Activated naive CD4-positive, alpha-beta T cell treated with anti-CD3 and anti-CD28 coated beads, Interleukin-2, amount 50 U/mL, for 16 hours (primary cell): ENCODE results near the gene RAB3C.

ENCODE experiments used
- DNase-seq: peaks from one replicate; pipeline ENCODE4 v3.0.0-alpha.2; 2020

The RAB3C gene

DNA sequence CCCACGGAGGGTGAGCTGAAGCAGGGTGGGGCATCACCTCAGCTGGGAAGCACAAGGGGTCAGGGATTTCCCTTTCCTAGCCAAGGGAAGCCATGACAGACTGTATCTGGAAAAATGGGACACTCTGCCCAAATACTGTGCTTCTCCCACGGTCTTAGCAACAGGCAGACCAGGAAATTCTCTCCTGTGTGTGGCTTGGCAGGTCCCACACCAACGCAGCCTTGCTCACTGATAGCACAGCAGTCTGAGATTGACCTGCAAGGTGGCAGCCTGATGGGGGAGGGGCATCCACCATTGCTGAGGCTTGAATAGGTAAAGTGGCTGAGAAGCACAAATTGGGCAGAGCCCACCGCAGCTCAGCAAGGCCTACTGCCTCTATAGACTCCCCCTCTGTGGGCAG is 23.2 kb downstream of the RAB3C start:
- no peak for DNase-seq

DNA sequence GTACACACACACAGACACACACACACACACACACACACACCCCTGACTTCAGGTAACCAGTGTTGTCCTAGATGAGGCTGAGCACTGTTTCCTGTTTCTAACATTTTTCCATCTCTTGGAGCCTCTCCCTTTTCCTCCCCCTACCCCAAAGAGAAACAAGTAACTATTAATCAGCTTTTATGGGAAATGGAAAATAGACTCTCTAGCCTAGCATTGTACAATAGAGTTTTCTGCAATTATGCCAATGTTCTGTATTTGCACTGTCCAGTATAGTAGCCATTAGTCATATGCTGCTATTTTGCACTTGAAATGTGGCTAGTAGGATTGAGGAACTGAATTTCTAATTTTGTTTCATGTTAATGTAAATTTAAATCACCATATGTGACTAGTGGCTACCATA is 33.1 kb downstream of the RAB3C start:
- DNase-seq: no peak

DNA sequence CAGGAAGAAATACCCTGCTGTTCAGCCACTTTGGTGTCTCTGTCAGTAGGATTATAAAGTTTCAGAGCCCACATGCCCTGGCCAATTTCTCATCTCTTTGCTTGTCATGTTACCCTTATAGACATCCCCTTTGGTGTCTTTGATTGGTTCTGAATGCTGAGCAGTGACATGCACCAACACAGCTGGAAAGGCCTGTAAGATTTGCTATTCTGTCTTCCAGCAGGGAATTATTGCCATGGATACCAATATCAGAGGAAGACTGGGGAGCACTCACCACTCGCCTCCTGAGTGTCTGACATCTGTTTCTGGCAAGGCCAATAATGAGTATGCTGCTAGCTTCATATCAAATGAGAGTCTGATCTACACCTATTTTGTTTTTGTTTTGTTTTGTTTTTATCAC is 34.4 kb downstream of the RAB3C start:
- no peak for DNase-seq

DNA sequence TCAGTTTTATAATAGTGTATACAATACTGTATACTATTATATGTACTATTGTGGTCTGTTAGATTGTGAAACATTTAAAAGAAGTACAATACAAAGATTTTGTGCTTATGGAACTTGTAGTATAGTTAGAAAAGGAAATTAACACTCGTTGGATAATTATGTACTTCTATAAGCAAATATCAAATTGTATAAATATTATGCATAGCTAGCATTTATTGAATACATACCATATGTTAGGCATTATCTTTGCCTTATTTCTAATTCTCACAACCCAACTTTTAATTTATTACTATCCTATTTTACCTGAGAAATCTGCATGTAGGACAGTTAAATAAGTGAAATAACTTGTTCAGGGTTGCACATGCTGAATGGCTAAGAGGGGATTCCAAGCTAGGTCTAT is 37.5 kb downstream of the RAB3C start:
- no peak for DNase-seq

DNA sequence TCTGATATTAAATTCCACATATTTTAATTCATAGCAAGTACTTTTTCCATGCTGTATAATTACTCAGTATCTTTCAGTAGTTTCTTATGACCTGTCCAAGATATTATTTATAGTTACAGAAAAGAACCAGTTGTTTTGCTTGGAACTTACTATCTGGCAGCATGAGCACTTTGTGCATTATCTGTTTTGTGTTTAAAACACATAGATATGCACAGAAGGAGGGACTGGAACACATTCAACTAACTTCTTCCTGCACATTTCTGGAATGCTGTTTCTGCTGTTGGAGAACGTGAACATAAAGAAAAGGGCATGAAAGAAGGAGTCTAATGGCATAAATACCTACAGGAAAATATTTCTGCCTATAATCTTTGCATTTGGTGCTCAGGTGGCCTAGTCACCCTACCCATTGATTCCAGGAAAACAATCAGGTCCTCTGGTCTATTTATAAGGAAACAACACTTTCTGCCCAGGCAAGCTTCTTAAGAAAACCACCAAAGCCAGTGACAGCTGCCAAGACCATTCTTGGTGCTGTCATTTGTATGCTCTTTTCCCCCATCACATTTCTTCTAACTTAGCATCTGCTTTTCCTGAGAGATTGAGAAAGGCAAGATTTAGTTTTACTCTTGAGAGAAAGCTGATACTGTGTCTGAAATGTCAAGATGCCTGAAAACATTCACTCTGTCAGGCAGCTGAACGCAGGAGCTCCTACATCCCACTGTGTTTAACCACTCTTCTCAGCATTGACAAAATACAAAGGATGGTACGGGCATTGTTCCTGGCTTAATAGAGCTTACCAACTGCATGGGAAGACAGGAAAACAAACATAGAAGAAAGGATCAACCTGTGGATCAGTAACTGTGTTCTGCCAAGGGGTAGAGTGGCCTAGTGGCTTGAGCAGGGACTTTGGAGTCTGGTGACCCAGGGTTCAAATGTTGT is 40.3 kb downstream of the RAB3C start:
- no peak for DNase-seq

DNA sequence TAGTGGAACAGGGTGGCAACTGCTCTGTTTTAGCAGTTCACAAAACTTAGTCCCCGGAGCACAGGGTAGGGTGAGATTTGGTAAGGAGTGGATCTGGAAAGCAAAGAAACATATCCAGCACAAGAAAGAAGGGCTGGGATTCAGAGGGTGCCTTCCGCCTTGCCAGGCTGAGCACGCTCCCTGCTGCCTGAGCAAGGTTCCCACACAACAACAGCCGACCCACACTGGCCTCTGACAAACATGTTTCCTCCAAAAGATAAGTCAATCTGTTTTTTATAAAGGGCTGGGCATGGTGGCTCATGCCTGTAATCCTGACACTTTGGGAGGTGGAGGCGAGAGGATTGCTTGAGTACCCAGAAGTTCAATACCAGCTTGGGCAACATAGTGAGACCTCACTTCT is 45.8 kb downstream of the RAB3C start:
- DNase-seq: no peak

DNA sequence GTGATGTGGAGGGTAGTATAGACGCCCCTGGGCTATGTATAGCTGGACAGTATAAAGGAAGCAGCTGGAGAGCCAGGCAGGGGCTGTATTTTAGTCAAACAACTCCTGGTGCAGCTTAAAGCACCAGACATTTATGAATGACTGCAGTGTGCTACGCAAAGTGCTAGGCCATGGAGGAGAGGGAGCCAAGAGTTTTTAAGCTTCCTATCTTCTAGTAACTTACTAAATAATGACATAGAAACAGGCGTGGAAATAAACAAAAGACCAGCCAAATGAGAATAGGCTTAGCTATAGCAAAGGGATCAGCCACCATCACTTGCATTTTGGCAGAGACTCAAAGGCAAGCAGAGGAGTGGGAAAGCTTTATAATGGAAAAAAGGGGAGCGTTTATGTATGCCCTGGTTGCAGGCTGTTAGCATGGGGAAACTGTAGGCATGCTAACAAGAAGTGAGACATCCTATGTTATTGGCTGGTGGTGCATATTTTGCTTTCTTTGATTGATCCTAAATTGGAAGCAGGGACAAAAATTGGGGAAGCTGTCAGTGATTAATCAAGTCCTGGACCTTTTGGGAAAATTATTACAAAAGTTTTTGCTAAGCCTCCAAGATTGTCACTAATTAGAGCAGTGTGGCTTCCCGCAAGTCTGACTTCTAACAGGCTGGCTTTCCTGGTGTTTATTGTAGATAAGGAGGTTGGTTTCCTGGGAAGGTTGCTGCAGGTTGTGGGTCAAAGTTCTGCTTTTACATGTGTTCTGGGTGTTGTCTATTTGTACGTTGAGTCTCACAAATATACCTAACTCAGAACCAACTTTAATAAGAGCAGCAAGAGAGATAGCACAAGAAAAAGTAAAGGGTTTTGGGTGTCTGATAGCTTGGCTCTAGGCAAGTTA is 46.6 kb downstream of the RAB3C start:
- DNase-seq: no peak

DNA sequence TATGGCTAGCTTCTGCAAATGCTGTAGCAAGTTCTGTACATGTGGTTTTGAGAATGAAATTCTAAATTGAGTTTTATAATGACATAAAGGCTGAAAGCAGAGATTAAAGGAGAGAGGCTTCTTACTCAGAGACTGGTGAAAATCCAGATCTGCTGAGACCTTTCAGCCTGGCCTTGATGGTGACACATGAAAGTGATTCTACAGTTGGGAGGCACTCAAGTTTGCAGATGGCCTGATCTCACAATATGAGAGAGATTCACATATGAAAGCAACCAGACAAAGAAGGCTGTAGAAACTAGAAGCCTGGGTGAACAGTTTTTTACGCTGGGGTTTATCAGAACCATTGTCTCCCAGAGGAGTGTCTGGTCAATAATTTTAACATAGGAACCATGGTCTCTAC is 49.0 kb downstream of the RAB3C start:
- DNase-seq: no peak

DNA sequence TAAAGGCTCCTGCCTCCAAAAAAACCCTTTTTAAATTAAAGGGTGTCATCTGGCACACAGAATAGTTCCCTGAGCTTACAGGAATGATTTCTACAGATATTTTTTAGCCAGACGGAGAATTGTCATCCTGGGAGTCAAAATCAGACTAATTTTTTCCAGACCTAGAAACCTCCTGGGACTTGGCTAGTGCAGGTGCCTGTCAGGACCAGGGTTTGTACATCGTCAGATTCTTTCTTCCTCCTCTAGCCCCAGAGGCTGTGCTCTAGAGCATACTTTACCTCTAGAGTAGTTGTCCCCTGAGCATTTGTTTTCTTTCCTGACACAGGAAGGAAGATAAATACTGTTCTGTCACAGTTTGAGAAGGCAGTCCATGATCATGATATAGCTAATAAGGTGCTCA is 52.5 kb downstream of the RAB3C start:
- DNase-seq: no peak

DNA sequence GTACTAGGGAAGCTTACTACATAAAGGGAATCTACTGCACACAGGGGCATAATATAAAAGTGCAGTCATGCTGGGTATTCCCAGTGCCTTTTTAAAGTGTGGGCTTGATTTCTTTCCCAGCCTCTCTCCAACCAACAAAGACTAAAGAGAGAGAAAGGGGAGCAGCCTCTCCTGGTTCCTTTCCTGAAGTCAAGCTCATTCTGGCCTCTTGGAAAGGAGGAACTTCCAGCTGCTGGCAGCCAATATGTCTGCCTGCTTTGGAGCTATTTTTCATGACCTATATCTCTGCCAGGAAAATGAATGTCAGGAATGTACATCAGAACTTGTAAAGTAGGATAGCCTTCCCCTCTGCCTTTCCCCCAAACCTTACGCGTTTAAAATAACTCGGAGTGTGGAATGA is 57.1 kb downstream of the RAB3C start:
- no peak for DNase-seq

DNA sequence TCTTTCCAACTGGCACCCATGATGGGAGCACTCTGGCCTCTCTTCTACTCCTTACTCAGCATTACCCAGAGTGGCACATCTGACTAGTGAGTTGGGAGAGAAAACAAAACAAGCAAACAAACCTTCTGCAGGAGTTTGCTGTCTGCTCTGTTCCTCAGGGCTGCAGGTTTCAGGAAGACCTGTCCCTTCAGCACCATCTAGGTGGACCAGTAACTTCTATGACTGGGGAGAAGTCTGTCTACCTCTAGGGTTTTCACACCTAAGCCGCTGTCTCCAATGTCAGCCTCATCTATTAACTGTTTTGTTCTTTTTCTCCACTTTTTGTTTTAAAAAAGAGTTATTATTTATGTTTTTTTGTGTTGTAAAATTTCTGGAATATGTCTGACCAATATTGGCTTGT is 58.7 kb downstream of the RAB3C start:
- no peak for DNase-seq

DNA sequence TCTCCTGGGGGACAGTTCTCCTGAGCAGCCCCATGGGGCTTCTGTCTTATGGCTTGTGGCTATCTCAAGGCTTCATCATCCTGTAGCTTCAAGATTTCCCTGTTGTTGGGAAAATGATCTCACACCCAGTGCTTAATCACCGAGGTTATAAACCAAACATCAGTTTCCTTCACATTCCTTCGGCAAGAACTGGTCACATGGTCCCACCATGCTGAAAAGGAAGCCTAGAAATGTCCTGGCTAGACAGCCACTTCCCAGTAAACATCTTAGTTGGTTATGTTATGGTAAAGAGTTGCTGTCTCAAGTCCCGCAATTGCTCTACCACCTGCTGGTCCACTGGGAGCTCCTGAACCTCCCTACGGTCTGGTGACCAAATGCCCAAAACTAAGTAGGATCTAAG is 66.0 kb downstream of the RAB3C start:
- no peak for DNase-seq

DNA sequence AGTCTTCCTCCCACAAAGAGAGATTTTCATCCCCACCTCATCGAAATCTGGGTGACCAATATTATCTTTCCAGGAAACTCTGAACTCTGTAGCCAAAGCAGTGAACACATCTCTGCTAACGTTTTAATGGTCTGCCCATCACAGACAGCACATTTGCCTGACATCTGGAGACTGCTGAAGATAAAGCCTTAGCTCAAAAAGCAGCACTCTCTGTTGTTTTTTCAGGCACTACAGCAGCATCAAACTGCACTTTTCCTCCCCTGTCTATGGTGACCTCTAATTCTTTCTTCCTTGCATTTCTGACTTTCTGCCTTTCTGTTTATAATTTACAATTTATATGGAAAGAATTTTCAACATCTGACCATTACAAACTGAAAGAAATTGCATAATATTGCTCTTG is 66.8 kb downstream of the RAB3C start:
- DNase-seq: no peak

DNA sequence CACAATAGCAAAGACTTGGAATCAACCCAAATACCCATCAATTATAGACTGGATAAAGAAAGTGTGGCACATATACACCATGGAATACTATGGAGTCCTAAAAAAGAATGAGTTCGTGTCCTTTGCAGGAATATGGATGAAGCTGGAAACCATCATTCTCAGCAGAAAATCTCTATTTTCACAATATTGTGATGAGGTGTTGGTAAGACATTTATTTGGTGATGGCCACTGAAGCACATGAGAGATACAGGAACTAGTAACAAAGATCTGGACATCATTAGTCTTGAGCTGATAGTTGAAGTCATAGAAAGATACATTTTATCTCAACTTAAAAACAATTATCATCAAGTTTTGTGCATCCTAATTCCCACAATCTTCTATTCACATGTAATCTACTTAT is 70.6 kb downstream of the RAB3C start:
- no peak for DNase-seq

DNA sequence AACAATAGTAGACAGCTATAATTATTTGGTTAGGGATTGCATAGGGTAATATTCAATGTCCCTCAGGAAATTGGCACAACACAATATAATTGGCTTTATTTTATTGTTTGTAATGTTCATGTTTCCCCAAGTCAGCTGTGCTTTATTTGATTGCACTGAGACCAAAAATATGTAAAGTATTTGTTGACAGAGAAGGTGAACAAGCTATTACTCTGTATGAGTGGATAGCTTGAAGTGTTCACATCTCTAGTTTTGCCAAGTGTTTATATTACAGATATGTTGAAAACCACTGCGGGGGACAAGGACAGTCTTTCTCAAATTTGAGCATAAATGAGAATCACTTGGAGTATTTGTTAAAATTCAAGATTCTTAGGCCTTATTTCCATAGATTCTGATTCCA is 83.3 kb downstream of the RAB3C start:
- DNase-seq: no peak

DNA sequence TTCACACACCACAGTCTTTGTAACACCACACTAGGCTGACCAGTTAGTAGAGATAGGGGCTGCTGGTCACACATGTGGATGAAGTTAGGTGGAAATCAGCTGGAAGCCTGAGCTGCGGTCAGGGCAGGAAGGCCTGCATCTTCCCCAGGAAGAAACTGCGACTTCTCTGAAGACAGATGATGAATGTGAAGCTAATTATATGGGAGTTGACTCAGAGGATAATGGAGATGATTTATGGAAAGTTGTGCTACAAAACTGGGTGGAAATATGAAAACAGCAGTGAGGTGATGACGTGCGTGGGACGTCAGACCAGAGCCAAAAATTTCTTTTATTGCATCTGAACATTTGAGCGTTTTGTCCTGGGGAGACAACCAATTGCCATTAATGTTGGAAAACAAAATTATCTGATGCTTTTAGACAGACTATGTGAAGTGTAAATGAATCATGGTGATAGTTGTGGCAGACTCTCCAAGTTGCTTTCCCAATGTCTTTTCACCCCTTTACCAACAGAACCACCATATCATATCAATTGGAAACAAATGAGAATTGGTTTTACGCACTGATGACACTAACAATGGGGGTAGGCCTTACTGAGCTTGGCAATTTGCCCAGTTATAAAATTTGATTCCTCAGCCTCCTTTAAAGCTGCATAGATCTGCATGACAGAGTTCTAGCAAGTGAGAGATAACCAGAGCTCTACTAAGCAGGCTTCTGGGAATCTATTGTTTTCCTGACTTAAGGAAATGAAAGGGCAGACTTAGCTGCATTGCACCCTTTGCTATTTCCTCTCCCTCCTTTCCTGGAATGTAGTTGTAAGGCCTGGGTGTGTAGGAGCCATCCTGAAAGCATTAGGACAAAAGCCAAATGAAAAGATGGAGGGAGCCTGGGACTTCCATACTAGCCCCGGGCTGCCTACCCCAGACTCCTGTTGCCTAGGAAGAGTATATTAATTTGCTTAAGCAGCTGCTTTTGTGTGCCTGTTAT is 84.0 kb downstream of the RAB3C start:
- no peak for DNase-seq

DNA sequence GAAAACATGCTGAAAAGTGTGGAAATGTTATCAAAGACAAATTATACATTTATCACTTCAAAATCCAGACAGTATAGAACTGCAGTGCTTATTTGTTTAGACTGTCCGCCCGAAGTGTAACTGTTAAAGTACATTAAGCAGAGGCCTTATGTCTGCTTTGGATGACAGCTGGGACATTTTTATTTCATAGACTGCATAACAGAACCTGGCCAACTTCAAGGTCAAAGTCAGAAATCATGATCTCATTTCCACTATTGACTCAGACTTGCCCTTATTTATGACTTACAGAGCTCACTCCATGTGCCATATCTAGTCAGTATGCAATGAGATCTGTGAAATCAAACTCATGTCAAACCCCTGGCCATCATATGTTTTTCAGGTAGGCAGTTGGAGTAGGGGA is 87.7 kb downstream of the RAB3C start:
- DNase-seq: no peak

DNA sequence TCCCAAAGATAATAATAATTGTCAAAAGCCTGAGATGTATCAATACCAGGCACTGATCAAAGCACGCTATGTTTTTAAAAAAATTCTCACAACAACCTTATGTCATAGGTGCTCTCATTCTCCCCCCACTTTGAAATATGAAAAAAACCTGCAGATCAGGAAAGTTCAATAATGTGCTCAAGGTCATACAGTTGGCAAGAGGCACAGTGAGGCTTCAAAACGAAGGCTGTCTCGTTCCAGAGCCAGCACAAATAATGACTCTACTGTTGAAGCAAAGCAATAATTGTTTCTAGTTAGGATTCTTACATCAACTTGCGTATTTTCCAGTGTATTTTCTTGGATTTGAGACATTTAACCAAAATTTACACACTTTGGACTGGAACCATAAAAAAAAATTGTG is 88.3 kb downstream of the RAB3C start:
- no peak for DNase-seq

DNA sequence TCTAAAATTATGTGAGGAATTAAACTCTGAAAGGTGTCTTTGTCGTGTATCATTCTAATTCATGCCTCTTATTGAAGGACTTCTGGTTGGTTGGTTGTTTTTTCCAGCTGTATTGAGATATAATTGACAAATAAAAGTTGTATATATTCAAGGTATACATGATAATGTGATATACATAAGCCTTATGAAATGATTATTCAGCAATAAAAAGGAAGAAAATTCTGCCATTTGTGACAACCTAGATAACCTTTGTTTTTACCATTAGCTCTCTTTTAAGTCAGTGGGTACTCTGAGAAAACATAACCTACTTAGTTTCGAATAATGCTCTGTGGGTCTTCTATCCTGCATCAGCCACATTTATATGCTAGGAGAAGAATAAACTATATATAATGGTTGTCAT is 89.6 kb downstream of the RAB3C start:
- no peak for DNase-seq

DNA sequence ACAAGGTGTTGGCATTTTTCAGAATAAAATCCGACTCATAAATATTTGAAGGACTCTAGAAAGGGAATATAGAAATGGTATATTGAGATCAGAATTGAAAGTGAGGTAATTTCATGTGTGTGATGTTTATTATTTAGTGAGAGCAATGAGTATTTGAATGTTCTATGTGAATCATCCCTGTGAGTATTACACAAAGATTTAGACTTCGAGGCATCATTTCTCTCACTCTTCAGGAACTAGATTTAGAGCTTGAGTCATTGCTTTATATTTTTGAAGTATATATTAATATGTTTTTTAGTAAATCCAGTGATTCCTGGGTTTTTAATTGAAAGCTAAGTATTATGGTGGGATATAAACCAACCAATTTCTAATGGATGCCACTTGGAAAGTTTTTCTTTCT is 91.2 kb downstream of the RAB3C start:
- DNase-seq: no peak

DNA sequence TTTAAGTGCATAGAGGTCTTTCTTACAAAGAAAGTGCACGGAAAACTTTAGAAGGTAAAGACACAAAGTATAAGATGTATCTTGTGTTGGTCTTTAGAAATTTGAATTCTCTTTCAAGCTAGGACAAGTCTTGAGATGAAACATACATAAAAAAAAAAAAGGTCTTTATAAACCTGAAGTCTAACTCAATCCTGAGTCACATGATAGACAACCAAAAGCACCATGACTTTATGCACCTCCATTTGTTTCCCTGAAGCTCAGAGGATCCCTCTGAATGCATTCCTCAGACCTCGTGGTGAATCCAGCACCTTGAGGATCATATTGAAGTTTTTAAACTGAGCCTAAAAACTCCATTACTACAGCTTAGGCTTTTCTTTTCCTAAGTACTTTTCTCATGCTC is 91.8 kb downstream of the RAB3C start:
- no peak for DNase-seq

DNA sequence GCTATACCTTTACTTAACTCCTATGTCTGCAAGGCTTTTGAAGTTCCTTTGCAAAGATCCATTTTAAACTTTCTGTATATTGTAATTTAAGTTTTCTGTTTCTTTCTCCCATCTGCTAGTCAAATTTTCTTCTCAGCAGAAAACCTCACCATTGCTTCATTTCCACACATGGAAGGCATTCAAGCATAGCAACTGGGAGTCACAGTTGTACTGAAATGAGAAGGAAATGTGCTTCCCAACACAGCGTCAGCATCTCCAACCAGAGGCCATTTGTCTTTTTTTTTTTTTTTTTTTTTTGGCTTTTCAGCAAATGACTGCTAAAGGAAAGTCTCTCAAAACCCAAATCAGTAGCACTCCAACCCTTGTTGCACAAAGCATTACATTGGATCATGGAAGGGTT is 92.5 kb downstream of the RAB3C start:
- DNase-seq: no peak

DNA sequence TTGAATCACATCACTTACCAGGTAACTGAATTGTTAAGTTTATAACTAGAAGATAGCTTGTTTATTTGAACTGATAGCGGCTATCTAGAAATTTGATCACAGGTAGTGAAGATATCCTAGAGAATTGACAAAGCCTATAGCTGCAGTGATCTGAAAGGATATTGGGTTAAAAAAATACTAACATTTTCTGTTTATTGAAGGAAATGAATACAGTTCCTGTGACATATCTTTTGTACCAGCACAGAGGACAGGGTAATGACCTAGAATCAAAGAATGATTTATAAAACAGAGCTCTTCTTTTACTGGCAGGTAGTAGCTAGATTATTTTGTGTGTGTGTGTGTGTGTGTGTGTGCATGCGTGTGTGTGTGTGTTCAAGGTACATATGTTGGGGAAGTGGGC is 94.8 kb downstream of the RAB3C start:
- DNase-seq: no peak
